Hepatocyte (in vitro differentiated cells): ENCODE measurements around the gene KIF3A.

Experiments
- EZH2phosphoT487 ChIP-seq: fragments of 200-600 bp; sonication (generic); IDR thresholded peaks from one replicate; pipeline ENCODE4 v1.6.1; 2018; ENCODE audit warnings: antibody characterized with exemption, mild to moderate bottlenecking, low read depth, moderate library complexity; ENCODE audit not compliant: unreplicated experiment, severe bottlenecking
- TF ChIP-seq, protein P1 (sequence below): fragments of 200-600 bp; sonication (generic); IDR thresholded peaks from 2 replicates; pipeline ENCODE4 v1.5.1; 2016; ENCODE audit warnings: antibody characterized with exemption, mild to moderate bottlenecking; ENCODE audit not compliant: poor library complexity

DNA sequence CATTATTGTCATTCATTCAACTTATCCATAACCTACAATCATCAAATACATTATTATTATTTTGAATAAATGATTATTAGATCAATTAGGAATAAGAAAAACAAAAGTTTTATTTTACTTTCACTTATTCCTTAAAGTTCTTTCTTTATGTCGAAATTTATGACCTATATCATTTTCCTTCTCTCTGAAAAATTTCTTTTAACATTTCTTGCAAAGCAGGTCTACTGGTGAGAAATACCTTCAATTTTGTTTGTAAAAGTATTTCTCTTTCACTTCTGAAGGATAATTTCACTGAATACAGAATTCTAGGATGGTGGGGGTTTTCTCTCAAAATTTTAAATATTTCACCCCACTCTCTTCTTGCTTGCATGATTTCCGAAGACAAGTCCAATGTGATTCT lies 7.3 kb upstream of the KIF3A start:
- TF ChIP-seq, protein P1, sequence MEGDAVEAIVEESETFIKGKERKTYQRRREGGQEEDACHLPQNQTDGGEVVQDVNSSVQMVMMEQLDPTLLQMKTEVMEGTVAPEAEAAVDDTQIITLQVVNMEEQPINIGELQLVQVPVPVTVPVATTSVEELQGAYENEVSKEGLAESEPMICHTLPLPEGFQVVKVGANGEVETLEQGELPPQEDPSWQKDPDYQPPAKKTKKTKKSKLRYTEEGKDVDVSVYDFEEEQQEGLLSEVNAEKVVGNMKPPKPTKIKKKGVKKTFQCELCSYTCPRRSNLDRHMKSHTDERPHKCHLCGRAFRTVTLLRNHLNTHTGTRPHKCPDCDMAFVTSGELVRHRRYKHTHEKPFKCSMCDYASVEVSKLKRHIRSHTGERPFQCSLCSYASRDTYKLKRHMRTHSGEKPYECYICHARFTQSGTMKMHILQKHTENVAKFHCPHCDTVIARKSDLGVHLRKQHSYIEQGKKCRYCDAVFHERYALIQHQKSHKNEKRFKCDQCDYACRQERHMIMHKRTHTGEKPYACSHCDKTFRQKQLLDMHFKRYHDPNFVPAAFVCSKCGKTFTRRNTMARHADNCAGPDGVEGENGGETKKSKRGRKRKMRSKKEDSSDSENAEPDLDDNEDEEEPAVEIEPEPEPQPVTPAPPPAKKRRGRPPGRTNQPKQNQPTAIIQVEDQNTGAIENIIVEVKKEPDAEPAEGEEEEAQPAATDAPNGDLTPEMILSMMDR, result no peak
- no peak for TF ChIP-seq EZH2phosphoT487
